Kidney (tissue), 14 donors: Measurements from ENCODE around the gene GAS6. TPM values are rescaled to one million over a fixed set of nuclear protein-coding genes. Genes with fewer than 3 reads are reported as not detected.

ENCODE experiments used
- DNase-seq, 5 donors: peaks; one replicate each; pipeline ENCODE4 v3.0.0-alpha.2; 2013 to 2020
- FAIRE-seq: peaks from 2 replicates; lab custom pipeline; 2012; peaks lifted over from hg19 to GRCh38; lab: Jason Lieb, UNC
- H3K27ac ChIP-seq, 2 donors: one replicate each; pipeline ENCODE4 v1.7.0; 2013; ENCODE audit warnings: low read depth in 2 of 2, low read length in 2 of 2, inconsistent platforms in 1 of 2
- H3K27me3 ChIP-seq: one replicate; pipeline ENCODE4 v1.7.1; 2013; ENCODE audit warnings: low read length, inconsistent platforms; ENCODE audit not compliant: control insufficient read depth, insufficient read depth
- H3K36me3 ChIP-seq, 3 donors: one replicate each; pipeline versions ENCODE4 v1.7.0 to v1.7.1; 2013; ENCODE audit warnings: low read length in 3 of 3, control low read depth in 1 of 3, inconsistent platforms in 1 of 3; ENCODE audit not compliant: insufficient read depth in 3 of 3, control insufficient read depth in 2 of 3
- H3K4me1 ChIP-seq, 3 donors: one replicate each; pipeline versions ENCODE4 v1.7.0 to v1.7.1; 2013; ENCODE audit warnings: low read length in 3 of 3, inconsistent platforms in 1 of 3, low read depth in 1 of 3; ENCODE audit not compliant: control insufficient read depth in 2 of 3, insufficient read depth in 2 of 3
- H3K4me3 ChIP-seq, 3 donors: one replicate each; pipeline versions ENCODE4 v1.7.0 to v1.8.1; 2013; ENCODE audit warnings: low read length in 3 of 3, control low read depth in 1 of 3, inconsistent platforms in 1 of 3
- H3K9ac ChIP-seq, 3 donors: one replicate each; pipeline versions ENCODE4 v1.7.0 to v1.7.1; 2013; ENCODE audit warnings: low read length in 3 of 3, control low read depth in 1 of 3, inconsistent platforms in 1 of 3
- H3K9me3 ChIP-seq, 3 donors: one replicate each; pipeline versions ENCODE4 v1.7.0 to v1.7.1; 2013; ENCODE audit warnings: low read length in 3 of 3, control low read depth in 1 of 3, inconsistent platforms in 1 of 3; ENCODE audit not compliant: control insufficient read depth in 2 of 3, insufficient read depth in 1 of 3
- CTCF ChIP-seq: IDR thresholded peaks from 3 replicates; pipeline ENCODE4 v1.5.1; 2012; ENCODE audit warnings: mild to moderate bottlenecking, moderate library complexity, borderline replicate concordance; ENCODE audit not compliant: insufficient read depth; ENCODE audit errors: extremely low read depth
- intact Hi-C: fragments of 100-400 bp; cut with DNase I; formaldehyde crosslinking; loops from one replicate; pipeline ENCODE4 v1.11.1; 2022
- polyA plus RNA-seq: library from polyadenylated mRNA; stranded (reverse); fragments of 350-450 nt; fragmentation: Illumina TruSeq; extraction: RNeasy Lipid Tissue Mini Kit (QIAGEN cat#74804); gene quantifications from one replicate; pipeline ENCODE4 v1.2.3, GENCODE V29; 2014; ENCODE audit warnings: low read depth, low replicate concordance; ENCODE audit not compliant: insufficient read depth
- total RNA-seq: library from RNA; stranded (reverse); fragmentation: NEBNext Ultra II Directional; extraction: Animal tissue kit (Norgen Biotek cat#: 25700); gene quantifications from one replicate; pipeline ENCODE4 v1.2.1, GENCODE V29; 2021
- donor health status: control.
- donor health status: control.
- donor health status: control.
- donor health status: control.
- donor health status: control.
- donor health status: DM: yes; HTN: yes; CAD: no.
- donor health status: Normal renal cell carcinoma (clear cell type).

GAS6 gene
- total and polyA plus RNA-seq, 2 donors from 2014 or later: 83.5 to 135 TPM

GRCh38 chr13:113810640-113811039 lies 53.2 kb downstream of the GAS6 start:
- intact Hi-C loops: no loop called here
- DNase-seq: peak in 1 of 5 donors; percentile 64

GRCh38 chr13:113809934-113810333 lies 53.9 kb downstream of the GAS6 start:
- peaks cover 0 to 4% (median 0%) of the 10 kb centered on the region in 3 donors for H3K4me1 ChIP-seq
- no peak overlapping the region for H3K4me3 ChIP-seq
- no peak for DNase-seq
- no peak for TF ChIP-seq CTCF
- no peaks in the 10 kb centered on the region for H3K27me3 ChIP-seq
- no peak for FAIRE-seq
- H3K9me3 ChIP-seq: peaks cover 0 to 9% (median 0%) of the 10 kb centered on the region in 3 donors
- H3K9ac ChIP-seq: no peak overlapping the region
- intact Hi-C loops: no loop called here
- H3K36me3 ChIP-seq: no peaks in the 10 kb centered on the region
- no peak overlapping the region for H3K27ac ChIP-seq

More at GRCh38 chr13:113810640-113811039, 53.2 kb downstream of the GAS6 start:
- Histone ChIP-seq H3K27me3 (no peaks in the 10 kb centered on the region), H3K4me3 (no peak overlapping the region), H3K36me3 (no peaks in the 10 kb centered on the region), H3K9me3 (peaks cover 0 to 9% (median 0%) of the 10 kb centered on the region in 3 donors), H3K9ac (no peak overlapping the region), H3K4me1 (peaks cover 0 to 4% (median 0%) of the 10 kb centered on the region in 3 donors), H3K27ac (no peak overlapping the region)
- no peak for TF ChIP-seq CTCF
- no peak for FAIRE-seq

- Histone ChIP-seq H3K9ac (no peak overlapping the region), H3K27me3 (no peaks in the 10 kb centered on the region), H3K36me3 (no peaks in the 10 kb centered on the region), H3K9me3 (peaks cover 0 to 9% (median 0%) of the 10 kb centered on the region in 3 donors), H3K4me3 (no peak overlapping the region), H3K4me1 (no peaks in the 10 kb centered on the region), H3K27ac (no peak overlapping the region)
- FAIRE-seq (no peak), DNase-seq (no peak)
- intact Hi-C loops: no loop called here
- no peak for TF ChIP-seq CTCF
Measured at GRCh38 chr13:113808058-113808834, 55.6 kb downstream of the GAS6 start.
